MM.1S (cell line): ENCODE data around the gene NDUFAF5.

ENCODE experiments used
- CTCF ChIP-seq: fragments of 300-600 bp; sonication (generic); IDR thresholded peaks from 2 replicates; pipeline ENCODE4 v1.5.1; 2016; ENCODE audit warnings: antibody characterized with exemption, low read length, mixed read lengths
- EZH2phosphoT487 ChIP-seq: fragments of 300-600 bp; sonication (generic); IDR thresholded peaks from 2 replicates; pipeline ENCODE4 v1.6.1; 2018; ENCODE audit warnings: antibody characterized with exemption, low read length

DNA sequence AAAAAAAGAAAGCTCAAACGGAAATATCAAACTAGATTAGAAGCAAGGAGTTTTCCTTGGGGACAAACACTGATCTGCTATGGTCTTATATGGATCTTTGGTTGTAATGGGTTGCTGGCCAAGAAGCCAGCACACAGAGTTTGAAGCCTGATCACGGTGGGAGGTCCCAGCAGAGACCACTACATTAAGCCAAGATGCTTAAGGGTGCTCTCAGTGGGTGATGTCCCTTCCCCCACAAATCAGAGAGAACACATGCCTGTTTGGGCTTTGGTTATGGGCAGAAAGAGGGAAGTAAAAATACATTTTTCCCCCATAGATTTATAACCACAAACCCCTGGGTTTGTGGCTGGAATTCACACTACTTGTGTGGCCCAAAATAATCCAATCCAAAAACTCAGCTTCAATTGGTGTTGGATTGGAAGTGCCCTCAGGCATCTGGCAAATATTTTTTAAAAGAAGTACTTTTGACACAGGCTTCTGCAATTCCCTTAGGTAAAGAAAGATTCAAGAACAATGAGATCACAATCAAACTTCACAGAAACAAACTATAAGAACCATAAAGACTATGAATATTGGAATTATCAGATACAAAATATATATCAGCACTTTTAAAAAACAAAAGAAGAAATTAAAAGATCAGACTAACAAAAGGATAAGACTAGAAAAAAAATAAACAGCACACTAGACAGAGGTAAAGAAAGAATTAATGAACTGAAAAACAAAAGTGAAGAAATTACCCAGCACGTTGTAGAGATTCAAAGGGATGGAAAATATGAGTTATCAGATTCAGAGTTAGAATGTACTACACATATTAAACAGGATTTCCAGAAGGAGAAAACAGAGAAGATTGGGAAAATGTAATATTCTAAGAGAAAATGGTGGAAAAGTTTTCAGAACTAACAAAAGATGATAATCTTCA, 44.8 kb upstream of the NDUFAF5 start:
- TF ChIP-seq CTCF (no peak), EZH2phosphoT487 (no peak)
